Fibroblast of pulmonary artery (primary cell): Measurements from ENCODE around the gene STC2.

Source experiments
- DNase-seq: peaks from one replicate; pipeline ENCODE4 v3.0.0-alpha.2; 2010; ENCODE audit warnings: low read depth
- H3K4me3 ChIP-seq: replicated peaks from 2 replicates; pipeline ENCODE4 v1.5.1; 2011; ENCODE audit warnings: low read depth, mild to moderate bottlenecking, control low read depth, low read length, moderate library complexity
- CTCF ChIP-seq: IDR thresholded peaks from 2 replicates; pipeline ENCODE4 v1.5.1; 2011; ENCODE audit warnings: mild to moderate bottlenecking, control low read depth, low read length, inconsistent platforms; ENCODE audit errors: missing control alignments

STC2 gene

GRCh38 chr5:173334808-173335207 is 6.6 kb upstream of the STC2 start:
- peak; percentile 31 for DNase-seq
- H3K4me3 ChIP-seq = no peak overlapping the region
- TF ChIP-seq CTCF = no peak

DNA sequence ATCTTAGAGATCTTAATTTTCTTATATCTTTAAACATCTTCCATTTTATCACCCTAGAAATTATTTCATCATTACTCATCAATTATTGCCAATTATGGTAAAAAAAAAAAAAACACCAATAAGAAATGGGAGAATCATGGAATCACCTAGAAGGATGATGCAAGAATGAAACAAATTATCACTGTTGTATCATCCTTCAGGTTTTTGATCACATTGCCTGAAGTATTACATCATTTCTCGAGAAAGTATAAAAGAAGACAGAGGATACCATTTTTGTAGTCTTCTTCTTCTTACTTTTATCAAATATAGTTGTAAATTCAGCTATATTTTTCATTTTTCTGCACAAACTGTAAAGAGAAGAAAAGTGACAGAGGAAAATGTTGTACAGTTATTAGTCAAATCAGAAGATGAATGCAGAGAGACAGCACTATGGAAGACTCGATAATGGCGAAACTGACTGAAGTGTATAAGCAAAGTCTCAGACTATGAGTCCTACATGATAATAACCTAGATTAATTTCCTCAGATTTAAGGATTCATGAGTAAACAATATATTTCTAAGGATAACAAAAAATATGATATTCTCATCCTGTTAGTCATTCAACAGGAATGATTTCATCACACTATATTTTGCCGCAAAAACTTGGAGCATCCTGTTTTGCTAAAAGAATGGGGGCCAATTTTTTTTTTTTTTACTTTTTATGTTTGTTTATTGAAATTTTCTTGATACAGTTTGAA is 5.9 kb upstream of the STC2 start:
- no peak for TF ChIP-seq CTCF
- DNase-seq = peak; percentile 90
- no peak overlapping the region for H3K4me3 ChIP-seq

GRCh38 chr5:173331956-173332479 is 3.8 kb upstream of the STC2 start:
- no peak overlapping the region for H3K4me3 ChIP-seq
- DNase-seq = peak; percentile 89
- TF ChIP-seq CTCF = peak; percentile 96

DNA sequence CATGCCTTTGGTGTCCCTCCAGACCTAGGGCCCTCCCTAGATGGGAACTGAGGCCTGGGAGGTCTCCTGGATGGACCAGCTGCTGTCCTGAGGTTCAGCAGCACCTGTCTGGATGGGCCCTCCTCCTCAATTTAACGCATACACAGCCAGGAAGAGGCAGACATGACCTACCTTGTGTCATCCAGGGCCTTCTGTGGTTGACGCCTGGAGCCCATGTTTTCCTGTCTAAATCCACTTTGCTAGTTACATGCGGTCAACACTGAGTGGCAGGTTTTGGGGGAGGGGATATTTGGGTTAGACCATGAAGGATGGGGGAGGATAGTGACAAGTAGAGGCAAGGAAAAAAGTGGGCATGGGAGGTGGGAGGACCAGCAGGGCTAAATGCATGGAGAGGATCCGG is 3.1 kb upstream of the STC2 start:
- H3K4me3 ChIP-seq = no peak overlapping the region
- TF ChIP-seq CTCF = no peak
- no peak for DNase-seq

DNA sequence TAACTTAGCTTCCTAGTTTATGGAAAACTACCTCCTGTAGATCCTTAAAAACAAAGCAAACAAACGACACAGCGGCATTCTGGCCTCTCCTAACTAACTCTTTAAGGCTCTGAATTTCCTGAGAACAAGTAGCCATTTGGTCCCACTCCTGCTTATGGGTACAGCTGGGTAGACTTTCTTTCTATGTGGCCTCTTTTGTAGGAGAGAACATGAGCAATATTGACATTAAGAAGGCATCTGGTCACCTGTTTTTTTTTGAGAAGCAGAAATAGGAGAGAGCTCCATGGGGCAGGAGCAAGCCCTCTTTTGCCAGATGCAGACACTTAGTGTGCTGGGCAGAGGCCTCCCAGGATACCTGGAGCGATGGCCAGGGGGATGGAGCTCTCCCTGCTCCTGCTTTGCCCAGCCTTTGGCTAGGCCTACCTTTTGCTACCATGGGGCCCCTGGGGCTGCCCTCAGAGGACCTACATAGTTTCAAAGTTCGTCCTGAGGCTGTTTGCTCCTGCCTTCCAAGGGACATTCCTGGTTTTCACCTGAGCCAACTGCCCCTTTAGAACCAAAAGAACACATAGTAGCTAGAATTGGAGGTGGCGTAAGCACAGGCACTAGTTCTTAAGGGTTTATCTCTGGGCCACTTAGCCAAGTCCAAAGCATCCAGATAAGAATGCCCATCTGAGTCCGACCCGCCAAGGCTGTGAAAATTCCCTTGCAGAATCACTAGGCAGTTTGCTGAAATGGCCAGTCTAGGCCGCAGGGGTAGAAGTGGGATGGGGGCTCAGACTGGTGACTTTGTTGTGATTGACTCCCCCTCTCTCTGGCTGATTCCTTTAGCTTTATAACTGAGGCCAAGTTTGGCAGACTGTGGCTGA is 2.4 kb upstream of the STC2 start:
- no peak for DNase-seq
- H3K4me3 ChIP-seq = no peak overlapping the region
- no peak for TF ChIP-seq CTCF

DNA sequence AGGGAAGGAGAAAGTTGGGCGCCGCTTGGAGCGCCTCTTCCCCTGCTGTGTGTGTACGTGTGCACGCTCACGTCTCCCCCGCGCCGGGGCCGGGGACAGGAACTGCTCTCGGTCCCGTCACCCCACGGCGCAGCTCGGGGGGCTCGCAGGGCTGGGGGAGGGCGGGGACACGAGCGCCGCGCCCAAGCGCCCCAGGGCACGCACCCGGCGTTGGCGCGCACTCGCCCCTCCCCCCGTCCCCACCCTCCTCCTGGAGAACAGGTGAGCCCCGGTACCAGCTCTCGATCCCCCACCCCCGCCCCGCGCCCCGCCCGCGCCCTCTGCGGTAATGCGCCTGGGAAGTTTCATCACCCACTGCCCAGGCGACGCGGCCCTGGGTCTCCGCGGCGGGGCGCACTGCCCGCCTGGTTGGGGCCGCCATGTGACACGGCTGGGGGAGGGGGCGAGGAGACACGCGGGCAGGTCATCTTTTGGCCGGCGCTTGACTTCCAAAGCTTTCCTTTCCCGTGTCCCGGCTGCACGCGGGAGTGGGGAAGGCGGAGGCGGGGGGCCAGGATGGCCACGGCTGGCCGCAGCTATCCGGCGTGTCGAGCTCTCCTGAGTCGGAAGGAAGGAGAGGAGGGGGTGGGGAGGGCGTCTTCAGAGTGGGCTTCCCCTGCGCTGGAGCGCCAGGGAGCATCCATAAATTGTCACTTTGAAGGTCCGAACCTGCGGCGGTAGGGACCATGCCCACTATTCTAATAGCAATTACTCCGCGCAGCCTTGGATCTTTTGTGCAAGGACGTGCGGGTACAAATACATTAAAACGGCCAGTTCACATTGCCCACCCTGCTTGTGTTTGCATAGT is 1.5 kb upstream of the STC2 start:
- DNase-seq = peak; percentile 24
- H3K4me3 ChIP-seq = peak overlapping the region; percentile 79
- no peak for TF ChIP-seq CTCF
